GM19452 (cell line): ENCODE measurements around the gene GTF3C2.
"Not testable (repeated sequence)": the region's sequence is repeated elsewhere in the genome, so short reads cannot be mapped to it uniquely, and the experiment has no call there.

Experiments
- ATAC-seq: cut with Tn5 transposase; IDR thresholded peaks from one replicate; pipeline ENCODE4 v1.9.1; 2021; ENCODE audit not compliant: unreplicated experiment

Gene GTF3C2

DNA sequence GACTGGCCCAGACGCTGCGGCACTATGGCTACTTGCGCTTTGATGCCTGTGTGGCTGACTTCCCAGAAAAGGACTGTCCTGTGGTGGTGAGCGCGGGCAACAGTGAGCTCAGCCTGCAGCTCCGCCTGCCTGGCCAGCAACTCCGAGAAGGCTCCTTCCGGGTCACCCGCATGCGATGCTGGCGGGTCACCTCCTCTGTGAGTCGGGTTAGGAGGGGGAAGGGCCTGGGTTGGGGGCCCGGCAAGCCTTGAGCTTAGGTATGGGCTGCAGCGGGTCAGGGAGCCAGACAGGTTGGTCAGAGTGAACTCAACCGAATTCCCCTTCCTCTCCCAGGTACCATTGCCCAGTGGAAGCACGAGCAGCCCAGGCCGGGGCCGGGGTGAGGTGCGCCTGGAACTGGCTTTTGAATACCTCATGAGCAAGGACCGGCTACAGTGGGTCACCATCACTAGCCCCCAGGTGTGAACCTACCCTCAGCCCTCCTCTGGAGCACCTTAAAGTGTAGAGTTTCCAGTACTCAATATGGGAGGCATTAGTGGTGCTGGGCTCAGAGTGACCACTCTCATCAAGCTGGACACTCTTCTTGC, 19.0 kb upstream of the GTF3C2 start:
- no peak for ATAC-seq

- no peak for ATAC-seq
These were observed 17.0 kb upstream of the GTF3C2 start for GRCh38 chr2:27373567-27373966.

GRCh38 chr2:27372937-27373336, 16.4 kb upstream of the GTF3C2 start:
- ATAC-seq, result no peak

DNA sequence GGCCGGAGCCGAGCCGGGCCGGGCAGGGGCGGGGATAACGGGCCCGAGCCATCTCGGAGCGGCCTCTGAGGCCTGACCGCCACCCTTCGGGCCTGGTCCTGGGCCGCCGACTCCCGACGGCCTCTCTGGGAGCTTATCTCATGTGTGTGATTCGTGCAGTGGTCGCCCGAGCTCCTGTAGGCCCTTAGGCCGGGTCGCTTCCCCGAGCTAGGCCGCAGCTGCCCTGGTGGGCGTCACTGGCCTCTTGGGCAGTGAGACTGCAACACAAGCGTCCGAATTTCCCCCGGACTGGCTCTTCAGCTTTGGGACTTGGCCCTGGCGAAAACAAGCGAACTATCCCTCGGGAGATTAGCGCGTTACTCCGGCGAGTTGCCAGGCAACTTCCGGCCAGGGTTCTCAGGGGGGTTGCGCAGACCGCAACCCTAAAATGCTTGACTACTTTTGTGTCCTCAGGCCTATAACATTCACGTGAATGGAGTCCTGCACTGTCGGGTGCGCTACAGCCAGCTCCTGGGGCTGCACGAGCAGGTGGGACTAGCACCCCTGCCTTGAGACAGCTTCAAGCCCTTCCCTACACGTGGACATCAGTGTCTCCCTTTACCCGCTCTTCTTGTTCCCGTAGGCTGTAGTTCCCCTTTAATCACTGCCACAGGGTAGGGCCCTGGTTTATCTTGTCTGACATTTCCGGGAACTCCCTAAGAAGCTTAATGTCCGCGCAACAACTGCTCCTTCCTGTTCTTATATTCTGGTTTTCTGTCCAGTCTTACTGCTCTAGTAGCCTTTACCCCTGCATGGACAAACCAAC, 14.5 kb upstream of the GTF3C2 start:
- peak; percentile 26 for ATAC-seq

- ATAC-seq, result peak; percentile 88
These were observed 13.7 kb upstream of the GTF3C2 start, which contains the start of the genes EIF2B4 and SNX17 for GRCh38 chr2:27370026-27370815. EIF2B4 (minus strand) TSS chr2:27370338; CDS start chr2:27370314, 24 bp downstream. SNX17 (plus strand) TSS chr2:27370616; CDS start chr2:27370744, 128 bp downstream.

GRCh38 chr2:27369471-27370025, 13.0 kb upstream of the GTF3C2 start:
- ATAC-seq, result peak; percentile 3

- ATAC-seq, result no peak
These were observed 7.4 kb upstream of the GTF3C2 start for GRCh38 chr2:27363933-27364332.

- ATAC-seq, result no peak
These were observed 6.3 kb upstream of the GTF3C2 start for GRCh38 chr2:27362678-27363420.

GRCh38 chr2:27356056-27356381, 545 bp downstream of the GTF3C2 start:
- ATAC-seq, result peak; percentile 35

GRCh38 chr2:27354597-27354927, 2.0 kb downstream of the GTF3C2 start:
- no peak for ATAC-seq

GRCh38 chr2:27353762-27354596, 2.6 kb downstream of the GTF3C2 start:
- no peak for ATAC-seq

GRCh38 chr2:27353386-27353761, 3.2 kb downstream of the GTF3C2 start:
- not testable (repeated sequence) for ATAC-seq

DNA sequence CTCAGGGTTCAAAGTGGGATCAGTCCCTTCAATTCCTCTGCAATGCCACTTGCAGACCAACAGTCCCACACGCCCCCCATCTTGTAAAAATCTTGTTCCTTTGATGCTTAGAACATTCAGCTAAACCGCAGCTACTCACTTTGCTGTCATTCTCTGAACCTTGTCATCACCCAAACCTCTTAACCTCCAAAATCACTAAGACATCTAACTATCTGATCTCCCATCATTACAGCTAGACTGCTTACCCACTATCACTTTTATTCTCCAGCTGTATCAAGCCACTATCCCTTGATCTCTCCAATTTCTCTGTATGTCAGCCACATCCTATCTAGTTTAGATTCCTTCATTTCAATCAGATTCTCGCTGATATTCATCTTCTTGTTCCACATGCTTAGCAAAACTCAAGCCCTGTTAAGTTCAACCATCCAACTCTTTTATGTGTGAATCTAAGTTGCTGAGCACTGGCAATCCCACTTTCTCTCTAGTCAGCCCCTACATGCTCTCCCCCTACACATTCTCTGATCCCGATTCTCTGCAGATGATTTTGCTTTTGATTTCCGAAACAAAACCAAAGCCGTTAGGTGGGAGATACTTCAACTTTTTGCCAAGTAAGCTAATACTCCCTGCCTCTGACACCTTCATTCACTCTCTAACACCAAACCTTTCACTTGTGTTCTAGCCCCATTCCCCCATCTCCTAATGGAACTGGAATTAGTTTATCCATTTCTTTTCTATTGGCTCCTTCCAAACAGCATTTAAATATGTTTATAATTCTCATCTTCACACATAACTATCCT, 4.6 kb downstream of the GTF3C2 start:
- no peak for ATAC-seq

DNA sequence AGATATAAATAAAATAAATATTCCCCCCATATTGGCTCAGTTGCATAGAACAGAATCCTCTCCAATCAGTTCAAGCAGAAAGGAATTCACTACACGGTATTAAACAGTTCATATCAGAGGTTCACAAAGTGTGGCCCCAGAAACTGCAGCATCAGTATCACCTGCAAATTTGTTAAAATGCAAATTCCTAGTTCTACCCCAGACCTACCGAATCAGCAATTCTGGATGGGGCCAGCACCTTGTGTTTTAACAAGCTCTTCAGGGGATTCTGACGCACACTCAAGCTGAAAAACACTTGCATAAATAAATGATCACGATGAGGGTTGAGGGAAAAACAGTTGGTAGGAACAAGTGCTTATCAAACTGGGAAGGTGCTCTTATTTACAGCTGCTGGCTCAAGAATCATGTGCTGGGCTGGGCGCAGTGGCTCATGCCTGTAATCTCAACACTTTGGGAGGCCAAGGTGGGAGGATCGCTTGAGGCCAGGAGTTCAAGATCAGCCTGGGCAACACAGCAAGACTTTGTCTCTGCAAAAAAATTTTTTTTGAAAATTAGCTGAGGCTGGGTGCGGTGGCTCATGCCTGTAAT, 6.4 kb downstream of the GTF3C2 start:
- ATAC-seq, result no peak

GRCh38 chr2:27347641-27348040, 8.9 kb downstream of the GTF3C2 start:
- ATAC-seq, result no peak

DNA sequence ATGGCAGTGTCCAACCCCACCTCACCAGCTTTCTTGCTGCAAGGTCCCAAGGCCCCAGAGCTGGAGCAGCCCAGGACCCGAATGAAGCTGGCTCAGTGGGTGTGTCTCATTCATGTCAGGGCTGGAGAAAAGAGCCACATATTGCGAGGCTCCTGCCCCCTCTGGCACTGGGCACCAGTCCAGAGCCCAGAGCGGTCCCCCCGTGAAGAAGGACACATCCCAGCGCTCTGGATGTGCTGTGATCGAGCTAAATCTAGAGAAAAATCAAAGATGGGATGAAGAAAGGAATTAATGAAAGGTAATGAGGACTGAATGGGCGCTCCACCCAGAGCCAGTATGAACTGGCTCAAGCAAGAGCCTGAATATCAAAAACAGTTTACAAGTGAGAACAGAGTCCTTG, 20.4 kb downstream of the GTF3C2 start:
- ATAC-seq, result no peak

DNA sequence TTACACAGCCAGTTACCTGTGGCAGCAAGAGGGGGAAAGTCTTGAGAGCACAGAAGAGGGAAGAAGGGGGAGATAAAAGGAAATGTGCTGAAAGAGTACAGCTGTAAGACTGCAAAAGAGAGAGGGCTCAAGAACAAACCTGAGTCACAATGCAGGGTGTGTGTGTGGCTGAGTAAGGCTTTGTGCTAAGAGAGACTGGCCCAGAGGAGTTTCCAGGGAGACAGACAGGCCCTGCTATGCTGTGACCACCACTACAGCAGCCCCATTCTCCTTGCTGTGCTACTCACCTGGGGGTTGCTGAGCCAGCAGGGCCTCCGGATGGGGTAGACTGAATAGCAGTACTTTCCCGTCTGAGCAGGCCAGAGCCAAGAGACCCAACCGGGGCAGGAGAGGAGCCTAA, 21.3 kb downstream of the GTF3C2 start:
- ATAC-seq, result no peak

GRCh38 chr2:27324720-27325119, 31.8 kb downstream of the GTF3C2 start:
- no peak for ATAC-seq
